ENCODE data around the gene TMEM253.

The TMEM253 gene

GRCh38 chr14:21106176-21106497 is 5.3 kb downstream of the TMEM253 start:
- DNase-seq = no peak

- peak; percentile 85 for DNase-seq
These were observed 5.8 kb downstream of the TMEM253 start for GRCh38 chr14:21106498-21107282.

GRCh38 chr14:21107283-21107800 is 6.5 kb downstream of the TMEM253 start:
- DNase-seq = no peak

GRCh38 chr14:21108791-21109190 is 7.9 kb downstream of the TMEM253 start:
- no peak for DNase-seq

GRCh38 chr14:21109377-21110138 is 8.7 kb downstream of the TMEM253 start:
- no peak for DNase-seq

GRCh38 chr14:21112255-21112654 is 11.4 kb downstream of the TMEM253 start:
- no peak for DNase-seq

GRCh38 chr14:21113369-21113768 is 12.5 kb downstream of the TMEM253 start:
- no peak for DNase-seq

GRCh38 chr14:21118933-21119332 is 18.1 kb downstream of the TMEM253 start:
- no peak for DNase-seq

- DNase-seq = no peak
These were observed 19.8 kb downstream of the TMEM253 start for GRCh38 chr14:21120686-21121085.

GRCh38 chr14:21121122-21121521 is 20.3 kb downstream of the TMEM253 start:
- no peak for DNase-seq

- DNase-seq = no peak
These were observed 22.6 kb downstream of the TMEM253 start for GRCh38 chr14:21123429-21123828.

- DNase-seq = no peak
These were observed 33.0 kb downstream of the TMEM253 start for GRCh38 chr14:21133901-21134300.

GRCh38 chr14:21136024-21136423 is 35.2 kb downstream of the TMEM253 start:
- DNase-seq = no peak

GRCh38 chr14:21142357-21142756 is 41.5 kb downstream of the TMEM253 start:
- no peak for DNase-seq

GRCh38 chr14:21145437-21145836 is 44.6 kb downstream of the TMEM253 start:
- DNase-seq = no peak

- no peak for DNase-seq
These were observed 48.9 kb downstream of the TMEM253 start for GRCh38 chr14:21149641-21150367.

Data from activated CD8-positive, alpha-beta memory T cell treated with anti-CD3 and anti-CD28 coated beads, Interleukin-2, amount 50 U/mL, for 48 hours (primary cell).